GM21723 (cell line): ENCODE measurements around the gene RIMBP2.
A peak's percentile ranks its signal among the peaks of the same experiment; 100 is the strongest.

Source experiments
- ATAC-seq: cut with Tn5 transposase; IDR thresholded peaks from one replicate; pipeline ENCODE4 v1.9.1; 2021; ENCODE audit warnings: mild to moderate bottlenecking, moderate library complexity; ENCODE audit not compliant: unreplicated experiment

RIMBP2 gene

GRCh38 chr12:130488358-130488710 is 227.8 kb downstream of the RIMBP2 start:
- no peak for ATAC-seq

- no peak for ATAC-seq
These were observed 228.3 kb downstream of the RIMBP2 start for GRCh38 chr12:130487636-130488357.

- no peak for ATAC-seq
These were observed 229.1 kb downstream of the RIMBP2 start for GRCh38 chr12:130486891-130487416.

GRCh38 chr12:130486146-130486435 is 230.0 kb downstream of the RIMBP2 start:
- ATAC-seq: no peak

- ATAC-seq: no peak
These were observed 230.6 kb downstream of the RIMBP2 start for GRCh38 chr12:130485291-130486145.

GRCh38 chr12:130484221-130484620 is 231.9 kb downstream of the RIMBP2 start:
- no peak for ATAC-seq

- ATAC-seq: no peak
These were observed 232.4 kb downstream of the RIMBP2 start for GRCh38 chr12:130483616-130484180.

GRCh38 chr12:130482448-130482847 is 233.7 kb downstream of the RIMBP2 start:
- no peak for ATAC-seq

GRCh38 chr12:130481392-130481879 is 234.7 kb downstream of the RIMBP2 start:
- ATAC-seq: peak; percentile 61

- peak; percentile 14 for ATAC-seq
These were observed 235.2 kb downstream of the RIMBP2 start for GRCh38 chr12:130480887-130481286.

GRCh38 chr12:130480231-130480630 is 235.9 kb downstream of the RIMBP2 start:
- no peak for ATAC-seq

- ATAC-seq: no peak
These were observed 236.5 kb downstream of the RIMBP2 start for GRCh38 chr12:130479401-130480125.

- ATAC-seq: no peak
These were observed 237.3 kb downstream of the RIMBP2 start for GRCh38 chr12:130478786-130479185.

- no peak for ATAC-seq
These were observed 238.4 kb downstream of the RIMBP2 start for GRCh38 chr12:130477701-130478100.

- ATAC-seq: no peak
These were observed 238.8 kb downstream of the RIMBP2 start for GRCh38 chr12:130477266-130477665.

GRCh38 chr12:130476451-130477135 is 239.5 kb downstream of the RIMBP2 start:
- ATAC-seq: no peak

- ATAC-seq: no peak
These were observed 241.4 kb downstream of the RIMBP2 start for GRCh38 chr12:130474599-130475269.

GRCh38 chr12:130473266-130473665 is 242.8 kb downstream of the RIMBP2 start:
- ATAC-seq: no peak

GRCh38 chr12:130470969-130471368 is 245.1 kb downstream of the RIMBP2 start:
- ATAC-seq: no peak

GRCh38 chr12:130469552-130469951 is 246.5 kb downstream of the RIMBP2 start:
- no peak for ATAC-seq
